Measurements from ENCODE around the gene TRAP1. TPM values are rescaled to one million over a fixed set of nuclear protein-coding genes. Genes with fewer than 3 reads are reported as not detected.

TRAP1 gene
- total RNA-seq, 2 donors from 2014 or later, result 33.2 to 51.1 TPM

- DNase-seq (ENCODE audit: low spot score), result peak; percentile 71
- peak; percentile 95 for TF ChIP-seq CTCF (IDR thresholded peaks at IDR 0.05)
- no peaks in the 10 kb centered on the region for H3K9me3 ChIP-seq
- peak overlapping the region in 1 of 2 donors; percentile 53 for H3K27ac ChIP-seq
- H3K4me1 ChIP-seq (ENCODE audit: control insufficient read depth in 1 of 2, low read depth in 2 of 2), result peaks cover 5 to 13% of the 10 kb centered on the region in 2 donors
- H3K27me3 ChIP-seq (replicated peaks; ENCODE audit: insufficient read depth), result no peaks in the 10 kb centered on the region
- H3K4me3 ChIP-seq, result peak overlapping the region; percentile 67
- ATAC-seq (ENCODE audit: insufficient number of reproducible peaks, low FRiP score, low read depth), result peak; percentile 94
- H3K36me3 ChIP-seq, result peaks cover 12% of the 10 kb centered on the region
These were observed 26.8 kb downstream of the TRAP1 start for GRCh38 chr16:3690470-3690928.

- no peak for ATAC-seq (ENCODE audit: insufficient number of reproducible peaks, low FRiP score, low read depth)
- Histone ChIP-seq H3K9me3 (no peaks in the 10 kb centered on the region), H3K27ac (peak overlapping the region; percentile 29 to 44), H3K27me3 (replicated peaks; ENCODE audit: insufficient read depth) (no peaks in the 10 kb centered on the region), H3K4me1 (ENCODE audit: control insufficient read depth in 1 of 2, low read depth in 2 of 2) (peaks cover 5 to 13% of the 10 kb centered on the region in 2 donors), H3K4me3 (no peak overlapping the region), H3K36me3 (peaks cover 16% of the 10 kb centered on the region)
- TF ChIP-seq CTCF (IDR thresholded peaks at IDR 0.05), result no peak
- DNase-seq (ENCODE audit: low spot score), result no peak
These were observed 27.6 kb downstream of the TRAP1 start for GRCh38 chr16:3689731-3690130.

DNA sequence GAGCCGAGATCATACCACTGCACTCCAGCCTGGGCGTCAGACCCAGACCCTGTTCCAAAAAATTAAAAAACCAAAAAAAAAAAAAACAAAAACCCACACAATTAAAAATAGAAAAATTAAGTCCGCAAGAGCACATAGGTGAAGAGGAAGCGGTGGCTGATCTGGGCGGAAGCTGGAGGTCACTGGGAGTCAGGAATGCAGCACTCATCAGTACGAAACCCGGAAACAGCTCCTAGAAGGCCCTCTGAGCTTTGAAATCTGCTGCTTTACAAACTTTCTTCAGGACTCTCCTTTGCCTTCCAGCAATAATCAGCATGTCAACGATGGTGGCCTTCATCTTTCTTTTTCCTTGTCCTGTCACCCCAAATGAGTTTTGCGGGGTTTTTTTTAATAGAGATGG lies 29.5 kb downstream of the TRAP1 start:
- H3K27ac ChIP-seq, result no peak overlapping the region
- H3K4me3 ChIP-seq, result no peak overlapping the region
- no peak for TF ChIP-seq CTCF (IDR thresholded peaks at IDR 0.05)
- DNase-seq (ENCODE audit: low spot score) (no peak), ATAC-seq (ENCODE audit: insufficient number of reproducible peaks, low FRiP score, low read depth) (no peak)
- no peaks in the 10 kb centered on the region for H3K27me3 ChIP-seq (replicated peaks; ENCODE audit: insufficient read depth)
- H3K4me1 ChIP-seq (ENCODE audit: control insufficient read depth in 1 of 2, low read depth in 2 of 2), result peaks cover 5 to 13% of the 10 kb centered on the region in 2 donors
- H3K36me3 ChIP-seq, result peaks cover 19% of the 10 kb centered on the region
- H3K9me3 ChIP-seq, result no peaks in the 10 kb centered on the region

- Histone ChIP-seq H3K27ac (no peak overlapping the region), H3K36me3 (peaks cover 23% of the 10 kb centered on the region), H3K4me3 (no peak overlapping the region), H3K27me3 (replicated peaks; ENCODE audit: insufficient read depth) (no peaks in the 10 kb centered on the region), H3K4me1 (ENCODE audit: control insufficient read depth in 1 of 2, low read depth in 2 of 2) (peaks cover 5 to 13% of the 10 kb centered on the region in 2 donors), H3K9me3 (no peaks in the 10 kb centered on the region)
- no peak for TF ChIP-seq CTCF (IDR thresholded peaks at IDR 0.05)
- ATAC-seq (ENCODE audit: insufficient number of reproducible peaks, low FRiP score, low read depth), result no peak
- no peak for DNase-seq (ENCODE audit: low spot score)
These were observed 30.3 kb downstream of the TRAP1 start for GRCh38 chr16:3687021-3687420.

GRCh38 chr16:3681206-3681605 lies 36.1 kb downstream of the TRAP1 start:
- ATAC-seq (ENCODE audit: insufficient number of reproducible peaks, low FRiP score, low read depth), result no peak
- Histone ChIP-seq H3K4me3 (no peak overlapping the region), H3K36me3 (peaks cover 38% of the 10 kb centered on the region), H3K4me1 (ENCODE audit: control insufficient read depth in 1 of 2, low read depth in 2 of 2) (no peaks in the 10 kb centered on the region), H3K27me3 (replicated peaks; ENCODE audit: insufficient read depth) (no peaks in the 10 kb centered on the region), H3K9me3 (no peaks in the 10 kb centered on the region), H3K27ac (no peak overlapping the region)
- TF ChIP-seq CTCF (IDR thresholded peaks at IDR 0.05), result no peak
- DNase-seq (ENCODE audit: low spot score), result no peak
